HepG2 (cell line): ENCODE results near the gene HSPA1L. TPM values are rescaled to one million over a fixed set of nuclear protein-coding genes. Genes with fewer than 3 reads are reported as not detected.

Experiments used
- AGO2 ChIP-seq: fragments of 200-400 bp; formaldehyde crosslinking; optimal IDR thresholded peaks from 2 replicates; pipeline ENCODE3; 2017; ENCODE audit warnings: mild to moderate bottlenecking, low read depth, low read length, moderate library complexity
- BRCA1 ChIP-seq: sonication (generic); formaldehyde crosslinking; IDR thresholded peaks from 2 replicates; pipeline ENCODE4 v1.4.0; 2020; ENCODE audit warnings: missing genetic modification reagents
- DNMT1 ChIP-seq: sonication (generic); formaldehyde crosslinking; IDR thresholded peaks from 2 replicates; pipeline ENCODE4 v1.5.1; 2020; ENCODE audit warnings: mild to moderate bottlenecking, missing genetic modification reagents
- E2F2 ChIP-seq: sonication (generic); formaldehyde crosslinking; IDR thresholded peaks from 2 replicates; pipeline ENCODE4 v1.4.0; 2020; ENCODE audit warnings: missing genetic modification reagents, borderline replicate concordance
- ELF4 ChIP-seq: sonication (generic); formaldehyde crosslinking; IDR thresholded peaks from 2 replicates; pipeline ENCODE4 v1.5.0; 2020; ENCODE audit warnings: missing genetic modification reagents, mild to moderate bottlenecking, moderate library complexity, borderline replicate concordance
- GTF3A ChIP-seq: sonication (generic); formaldehyde crosslinking; conservative IDR thresholded peaks from 2 replicates; pipeline ENCODE4 v1.4.0; 2020; ENCODE audit warnings: mild to moderate bottlenecking, missing genetic modification reagents
- HNF1B ChIP-seq: sonication (generic); formaldehyde crosslinking; IDR thresholded peaks from 2 replicates; pipeline ENCODE4 v1.5.1; 2020; ENCODE audit warnings: mild to moderate bottlenecking, moderate library complexity, missing genetic modification reagents
- IKZF4 ChIP-seq: sonication (generic); formaldehyde crosslinking; IDR thresholded peaks from 2 replicates; pipeline ENCODE4 v1.5.1; 2020; ENCODE audit warnings: borderline replicate concordance, mild to moderate bottlenecking, low read depth, missing genetic modification reagents; ENCODE audit errors: not compliant biosample characterization
- IRF2 ChIP-seq: IDR thresholded peaks from 2 replicates; pipeline ENCODE4 v1.6.1; 2018; ENCODE audit warnings: missing genetic modification reagents, missing compliant biosample characterization
- JUND ChIP-seq: sonication (generic); formaldehyde crosslinking; IDR thresholded peaks from 2 replicates; pipeline ENCODE4 v1.8.0; 2022; ENCODE audit warnings: mild to moderate bottlenecking, missing genetic modification reagents
- MEIS1 ChIP-seq: sonication (generic); formaldehyde crosslinking; IDR thresholded peaks from 2 replicates; pipeline ENCODE4 v1.9.0; 2021; ENCODE audit warnings: mild to moderate bottlenecking, missing genetic modification reagents, moderate library complexity, borderline replicate concordance
- MEIS2 ChIP-seq: sonication (generic); formaldehyde crosslinking; IDR thresholded peaks from 2 replicates; pipeline ENCODE4 v1.9.0; 2021; ENCODE audit warnings: mild to moderate bottlenecking, missing genetic modification reagents
- NBN ChIP-seq: fragments of 450-650 bp; conservative IDR thresholded peaks from 2 replicates; pipeline ENCODE4 v1.6.1; 2017
- PHF21A ChIP-seq: sonication (generic); formaldehyde crosslinking; IDR thresholded peaks from 2 replicates; pipeline ENCODE4 v1.5.0; 2020; ENCODE audit warnings: mild to moderate bottlenecking, missing genetic modification reagents
- PHF8 ChIP-seq: sonication (generic); formaldehyde crosslinking; IDR thresholded peaks from 2 replicates; pipeline ENCODE4 v1.5.0; 2020; ENCODE audit warnings: missing genetic modification reagents
- PLSCR1 ChIP-seq: sonication (generic); formaldehyde crosslinking; IDR thresholded peaks from 2 replicates; pipeline ENCODE4 v1.5.0; 2020; ENCODE audit warnings: missing genetic modification reagents, mild to moderate bottlenecking, borderline replicate concordance
- RFX3 ChIP-seq: IDR thresholded peaks from 2 replicates; pipeline ENCODE4 v1.6.1; 2016; ENCODE audit warnings: missing biosample characterization, missing genetic modification reagents
- SP140L ChIP-seq: sonication (generic); formaldehyde crosslinking; IDR thresholded peaks from 2 replicates; pipeline ENCODE4 v1.4.0; 2020; ENCODE audit warnings: missing genetic modification reagents, borderline replicate concordance
- SSRP1 ChIP-seq: IDR thresholded peaks from 2 replicates; pipeline ENCODE4 v1.6.1; 2016; ENCODE audit warnings: control low read depth
- TCF7 ChIP-seq: sonication (generic); IDR thresholded peaks from 2 replicates; pipeline ENCODE4 v1.6.1; 2016; ENCODE audit warnings: antibody characterized with exemption, low read depth
- ZBTB25 ChIP-seq: IDR thresholded peaks from 2 replicates; pipeline ENCODE4 v1.6.1; 2018; ENCODE audit warnings: missing genetic modification reagents
- ZNF12 ChIP-seq: sonication (generic); formaldehyde crosslinking; IDR thresholded peaks from 2 replicates; pipeline ENCODE4 v1.5.0; 2020; ENCODE audit warnings: missing genetic modification reagents
- ZNF235 ChIP-seq: sonication (generic); formaldehyde crosslinking; IDR thresholded peaks from 2 replicates; pipeline ENCODE4 v1.8.1; 2023; ENCODE audit warnings: mild to moderate bottlenecking, missing genetic modification reagents, borderline replicate concordance
- ZNF24 ChIP-seq: fragments of 450-650 bp; IDR thresholded peaks from 2 replicates; pipeline ENCODE4 v1.6.1; 2017; ENCODE audit warnings: antibody characterized with exemption, mild to moderate bottlenecking
- ZNF317 ChIP-seq: sonication (generic); formaldehyde crosslinking; IDR thresholded peaks from 2 replicates; pipeline ENCODE4 v1.5.0; 2020; ENCODE audit warnings: mild to moderate bottlenecking, missing genetic modification reagents
- ZNF746 ChIP-seq: sonication (generic); formaldehyde crosslinking; IDR thresholded peaks from 2 replicates; pipeline ENCODE4 v1.8.0; 2022; ENCODE audit warnings: mild to moderate bottlenecking, missing genetic modification reagents
- ZNF776 ChIP-seq: sonication (generic); formaldehyde crosslinking; IDR thresholded peaks from 2 replicates; pipeline ENCODE4 v1.4.0; 2020; ENCODE audit warnings: mild to moderate bottlenecking, missing genetic modification reagents
- ZNF777 ChIP-seq: sonication (generic); formaldehyde crosslinking; IDR thresholded peaks from 2 replicates; pipeline ENCODE4 v1.4.0; 2020; ENCODE audit warnings: missing genetic modification reagents
- ZSCAN20 ChIP-seq: sonication (generic); formaldehyde crosslinking; IDR thresholded peaks from 2 replicates; pipeline ENCODE4 v1.4.0; 2020; ENCODE audit warnings: missing genetic modification reagents, mild to moderate bottlenecking, borderline replicate concordance
- polyA plus RNA-seq, 8 experiments: library from polyadenylated mRNA; depleted of rRNA in 3 of 8; stranded (reverse) in 7 of 8; unstranded in 1 of 8; fragments of >200 nt; fragmentation: Illumina TruSeq in 4 of 8; extraction: Trizol in 4 of 8; gene quantifications; 2 replicates each; pipeline versions ENCODE4 v1.2.1 to v1.2.3, GENCODE V29; 2011 to 2016; ENCODE audit warnings: low read depth in 4 of 8, missing spikeins in 1 of 8, mixed read lengths in 1 of 8; ENCODE audit not compliant: insufficient read depth in 1 of 8
- total RNA-seq, 5 experiments: library from RNA; depleted of rRNA; stranded (reverse); fragments of >200 nt; fragmentation: Illumina TruSeq; extraction: Trizol; gene quantifications; 2 replicates each; pipeline ENCODE4 v1.2.3, GENCODE V29; 2016; ENCODE audit warnings: low read depth in 1 of 5

Gene HSPA1L
- total and polyA plus RNA-seq, 2 of the 13 experiments (the other 11 are each of a cell fraction or from before 2014, with no cell fraction given): 0.55 to 1.0 TPM

GRCh38 chr6:31837369-31838113 lies 22.5 kb upstream of the HSPA1L start (continued):
- TF ChIP-seq ZSCAN20 (CRISPR knock-in tag): no peak
- no peak for TF ChIP-seq MEIS2 (CRISPR knock-in tag)
- TF ChIP-seq DNMT1: no peak
- no peak for TF ChIP-seq BRCA1 (CRISPR knock-in tag)
- 0 out of 2 replicates have a peak, but pooled peaks have one; percentile 59 for TF ChIP-seq MEIS1
- TF ChIP-seq ZNF24: no peak
- TF ChIP-seq RFX3 (CRISPR knock-in tag): no peak
- TF ChIP-seq GTF3A (CRISPR knock-in tag): no peak
- TF ChIP-seq TCF7: no peak
- no peak for TF ChIP-seq IKZF4 (CRISPR knock-in tag)
- no peak for TF ChIP-seq ZNF317
- no peak for TF ChIP-seq PHF8 (CRISPR knock-in tag)
- no peak for TF ChIP-seq ZNF746 (CRISPR knock-in tag)
- TF ChIP-seq E2F2 (CRISPR knock-in tag): no peak
- no peak for TF ChIP-seq ELF4 (CRISPR knock-in tag)
- no peak for TF ChIP-seq PHF21A (CRISPR knock-in tag)
- TF ChIP-seq ZBTB25 (CRISPR knock-in tag): no peak
- no peak for TF ChIP-seq NBN
- TF ChIP-seq JUND: no peak
- TF ChIP-seq AGO2: peak; percentile 33
- no peak for TF ChIP-seq IRF2 (CRISPR knock-in tag)
- TF ChIP-seq ZNF777 (CRISPR knock-in tag): no peak
- TF ChIP-seq ZNF776 (CRISPR knock-in tag): no peak
- peak; percentile 77 for TF ChIP-seq SSRP1 (CRISPR knock-in tag)
- TF ChIP-seq SP140L: no peak
- no peak for TF ChIP-seq HNF1B (CRISPR knock-in tag)
- TF ChIP-seq PLSCR1 (CRISPR knock-in tag): no peak
- TF ChIP-seq ZNF235: no peak
- TF ChIP-seq ZNF12 (CRISPR knock-in tag): no peak
